GM12878 (cell line): ENCODE data around the gene KLHL3.

Experiments
- ATF2 ChIP-seq: IDR thresholded peaks from 2 replicates; pipeline ENCODE4 v1.6.1; 2012; ENCODE audit warnings: low read length, inconsistent platforms
- CEBPB ChIP-seq, 2 experiments: fragments of 150-350 bp in 1 of 2; IDR thresholded peaks; 2 replicates each; pipeline ENCODE4 v1.6.1; 2012 to 2014; ENCODE audit warnings: low read depth in 2 of 2, low read length in 2 of 2, borderline replicate concordance in 1 of 2, inconsistent platforms in 1 of 2
- CREB1 ChIP-seq: IDR thresholded peaks from 2 replicates; pipeline ENCODE4 v1.6.1; 2012; ENCODE audit warnings: low read depth, mild to moderate bottlenecking, inconsistent platforms
- CTCF ChIP-seq, 3 experiments: IDR thresholded peaks in 2 of 3; conservative IDR thresholded peaks in 1 of 3; 2 replicates each; pipeline ENCODE4 v1.5.1; 2011; ENCODE audit warnings: low read depth in 3 of 3, low read length in 3 of 3, mild to moderate bottlenecking in 3 of 3, control low read depth in 2 of 3, moderate library complexity in 2 of 3, inconsistent platforms in 1 of 3, mixed read lengths in 1 of 3; ENCODE audit not compliant: control insufficient read depth in 2 of 3, insufficient read depth in 1 of 3; ENCODE audit errors: extremely low read depth in 1 of 3
- HDAC2 ChIP-seq: fragments of 200-600 bp; sonication (generic); IDR thresholded peaks from 2 replicates; pipeline ENCODE4 v1.6.1; 2017
- POLR2A ChIP-seq: IDR thresholded peaks from 2 replicates; pipeline ENCODE4 v1.6.1; 2011; ENCODE audit warnings: low read depth, mild to moderate bottlenecking, low read length
- POLR2AphosphoS5 ChIP-seq: IDR thresholded peaks from 2 replicates; pipeline ENCODE4 v1.6.1; 2011; ENCODE audit warnings: mild to moderate bottlenecking, low read length, inconsistent platforms
- REST ChIP-seq: IDR thresholded peaks from 2 replicates; pipeline ENCODE4 v1.6.1; 2012; ENCODE audit warnings: mild to moderate bottlenecking, low read depth, low read length
- RFX5 ChIP-seq: IDR thresholded peaks from 2 replicates; pipeline ENCODE4 v1.6.1; 2011; ENCODE audit warnings: low read depth, low read length, improper control_type of control experiment
- STAT1 ChIP-seq: fragments of 450-650 bp; conservative IDR thresholded peaks from 2 replicates; pipeline ENCODE4 v1.6.1; 2014; ENCODE audit warnings: antibody characterized with exemption, mild to moderate bottlenecking
- YY1 ChIP-seq: IDR thresholded peaks from 2 replicates; pipeline ENCODE4 v1.6.1; 2011; ENCODE audit warnings: low read depth, mild to moderate bottlenecking, low read length
- ZNF207 ChIP-seq: fragments of 450-650 bp; IDR thresholded peaks from 2 replicates; pipeline ENCODE4 v1.6.1; 2014; ENCODE audit warnings: antibody characterized with exemption, mild to moderate bottlenecking, borderline replicate concordance

- TF ChIP-seq CTCF (IDR thresholded peaks at IDR 0.05 in 2 of 3, conservative IDR thresholded peaks at IDR 0.05 in 1 of 3; ENCODE audit: control insufficient read depth in 2 of 3, extremely low read depth in 1 of 3, insufficient read depth in 1 of 3, low read depth in 3 of 3, low read length in 3 of 3), result no peak
- no peak for TF ChIP-seq POLR2A
- TF ChIP-seq STAT1, result no peak
- no peak for TF ChIP-seq CREB1
- TF ChIP-seq RFX5, result no peak
- no peak for TF ChIP-seq YY1
- no peak for TF ChIP-seq REST
- TF ChIP-seq HDAC2, result no peak
- TF ChIP-seq ATF2, result no peak
- TF ChIP-seq ZNF207, result no peak
- TF ChIP-seq CEBPB (IDR thresholded peaks at IDR 0.05; ENCODE audit: borderline replicate concordance in 1 of 2, low read depth in 2 of 2, low read length in 2 of 2), result no peak
- no peak for TF ChIP-seq POLR2AphosphoS5
Observed at GRCh38 chr5:137639645-137640044, 96.2 kb downstream of the KLHL3 start.
